ENCODE data around the gene SEMA3F. TPM values are rescaled to one million over a fixed set of nuclear protein-coding genes. Genes with fewer than 3 reads are reported as not detected.

SEMA3F gene
- polyA plus RNA-seq, 1 experiment: 11.4 TPM

DNA sequence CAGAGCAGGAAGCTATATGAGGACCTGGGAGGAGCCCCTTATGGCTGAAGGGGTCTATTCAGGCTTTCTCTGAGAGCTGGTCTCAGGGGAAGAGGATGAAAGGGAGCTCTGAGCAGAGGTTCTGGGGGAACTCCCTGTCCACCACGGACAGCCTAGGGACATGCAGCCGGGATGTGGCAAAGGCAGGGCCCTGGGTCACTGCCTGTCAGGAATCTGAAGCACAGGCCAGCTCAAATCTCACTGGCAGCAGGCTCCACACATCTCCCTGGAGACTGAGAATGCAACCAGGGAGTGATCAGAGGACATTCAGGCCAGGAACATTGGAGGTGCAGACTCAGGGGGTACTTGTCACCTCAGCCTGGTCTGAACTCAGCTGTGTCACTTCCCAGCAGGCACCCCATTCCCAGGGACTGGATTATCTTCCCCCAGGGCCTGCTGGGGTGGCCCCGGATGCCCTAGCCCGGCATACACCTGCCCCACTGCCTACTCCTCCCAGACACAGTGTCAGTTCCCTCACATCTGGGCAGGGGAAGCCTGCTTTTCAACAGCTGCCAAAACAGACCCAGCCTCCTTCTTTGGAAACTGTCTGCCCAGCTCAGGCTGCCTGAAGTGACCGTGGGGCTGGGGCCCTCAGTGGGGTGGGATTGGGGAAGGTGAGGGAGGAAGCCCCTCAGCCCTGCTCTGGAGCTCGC, 18.3 kb upstream of the SEMA3F start:
- ChIA-PET CTCF (interaction anchor here (1.0 to 2.4 kb wide), 7 partner anchors 10 to 90 kb away, joined by 3 to 8 read pairs (median 4); no protein-coding TSS in a partner anchor), POLR2A (no interaction called here)
- DNase-seq (ENCODE audit: low read depth): no peak
- no peaks in the 10 kb centered on the region for H3K36me3 ChIP-seq (ENCODE audit: control insufficient read depth, insufficient read depth, low read length)
- no peak overlapping the region for H3K4me3 ChIP-seq (ENCODE audit: low read depth, low read length)
- TF ChIP-seq, protein P1, sequence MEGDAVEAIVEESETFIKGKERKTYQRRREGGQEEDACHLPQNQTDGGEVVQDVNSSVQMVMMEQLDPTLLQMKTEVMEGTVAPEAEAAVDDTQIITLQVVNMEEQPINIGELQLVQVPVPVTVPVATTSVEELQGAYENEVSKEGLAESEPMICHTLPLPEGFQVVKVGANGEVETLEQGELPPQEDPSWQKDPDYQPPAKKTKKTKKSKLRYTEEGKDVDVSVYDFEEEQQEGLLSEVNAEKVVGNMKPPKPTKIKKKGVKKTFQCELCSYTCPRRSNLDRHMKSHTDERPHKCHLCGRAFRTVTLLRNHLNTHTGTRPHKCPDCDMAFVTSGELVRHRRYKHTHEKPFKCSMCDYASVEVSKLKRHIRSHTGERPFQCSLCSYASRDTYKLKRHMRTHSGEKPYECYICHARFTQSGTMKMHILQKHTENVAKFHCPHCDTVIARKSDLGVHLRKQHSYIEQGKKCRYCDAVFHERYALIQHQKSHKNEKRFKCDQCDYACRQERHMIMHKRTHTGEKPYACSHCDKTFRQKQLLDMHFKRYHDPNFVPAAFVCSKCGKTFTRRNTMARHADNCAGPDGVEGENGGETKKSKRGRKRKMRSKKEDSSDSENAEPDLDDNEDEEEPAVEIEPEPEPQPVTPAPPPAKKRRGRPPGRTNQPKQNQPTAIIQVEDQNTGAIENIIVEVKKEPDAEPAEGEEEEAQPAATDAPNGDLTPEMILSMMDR (IDR thresholded peaks at IDR 0.05; ENCODE audit: insufficient read depth, low read depth, low read length): no peak
- H3K27me3 ChIP-seq (ENCODE audit: control insufficient read depth, insufficient read depth, low read length): no peaks in the 10 kb centered on the region

DNA sequence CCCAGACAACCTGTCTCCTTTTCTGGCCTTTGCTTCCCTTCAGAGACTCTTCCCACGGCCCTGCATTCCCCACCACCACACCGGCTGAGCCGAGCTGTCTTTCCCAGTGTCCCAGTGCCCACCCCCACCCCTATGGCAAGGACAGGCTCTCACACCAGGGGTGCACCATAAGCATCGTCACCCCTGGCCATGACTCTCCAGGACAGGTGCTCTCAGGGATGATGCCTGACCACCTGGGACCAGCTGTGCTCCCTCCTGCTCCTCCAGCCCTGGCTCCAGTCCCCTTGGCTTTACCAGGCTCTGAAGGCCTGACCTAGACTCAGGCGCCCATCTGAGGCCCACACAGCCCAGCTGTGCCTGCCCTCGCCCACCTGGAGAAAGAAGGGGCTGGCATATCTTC, 17.6 kb upstream of the SEMA3F start:
- no peak overlapping the region for H3K4me3 ChIP-seq (ENCODE audit: low read depth, low read length)
- H3K36me3 ChIP-seq (ENCODE audit: control insufficient read depth, insufficient read depth, low read length): no peaks in the 10 kb centered on the region
- POLR2A ChIA-PET: no interaction called here
- TF ChIP-seq, protein P1 (IDR thresholded peaks at IDR 0.05; ENCODE audit: insufficient read depth, low read depth, low read length): no peak
- H3K27me3 ChIP-seq (ENCODE audit: control insufficient read depth, insufficient read depth, low read length): no peaks in the 10 kb centered on the region
- DNase-seq (ENCODE audit: low read depth): no peak
- CTCF ChIA-PET: interaction anchor here (0.9 to 2.4 kb wide), 7 partner anchors 11 to 57 kb away, joined by 3 to 8 read pairs (median 4); no protein-coding TSS in a partner anchor

DNA sequence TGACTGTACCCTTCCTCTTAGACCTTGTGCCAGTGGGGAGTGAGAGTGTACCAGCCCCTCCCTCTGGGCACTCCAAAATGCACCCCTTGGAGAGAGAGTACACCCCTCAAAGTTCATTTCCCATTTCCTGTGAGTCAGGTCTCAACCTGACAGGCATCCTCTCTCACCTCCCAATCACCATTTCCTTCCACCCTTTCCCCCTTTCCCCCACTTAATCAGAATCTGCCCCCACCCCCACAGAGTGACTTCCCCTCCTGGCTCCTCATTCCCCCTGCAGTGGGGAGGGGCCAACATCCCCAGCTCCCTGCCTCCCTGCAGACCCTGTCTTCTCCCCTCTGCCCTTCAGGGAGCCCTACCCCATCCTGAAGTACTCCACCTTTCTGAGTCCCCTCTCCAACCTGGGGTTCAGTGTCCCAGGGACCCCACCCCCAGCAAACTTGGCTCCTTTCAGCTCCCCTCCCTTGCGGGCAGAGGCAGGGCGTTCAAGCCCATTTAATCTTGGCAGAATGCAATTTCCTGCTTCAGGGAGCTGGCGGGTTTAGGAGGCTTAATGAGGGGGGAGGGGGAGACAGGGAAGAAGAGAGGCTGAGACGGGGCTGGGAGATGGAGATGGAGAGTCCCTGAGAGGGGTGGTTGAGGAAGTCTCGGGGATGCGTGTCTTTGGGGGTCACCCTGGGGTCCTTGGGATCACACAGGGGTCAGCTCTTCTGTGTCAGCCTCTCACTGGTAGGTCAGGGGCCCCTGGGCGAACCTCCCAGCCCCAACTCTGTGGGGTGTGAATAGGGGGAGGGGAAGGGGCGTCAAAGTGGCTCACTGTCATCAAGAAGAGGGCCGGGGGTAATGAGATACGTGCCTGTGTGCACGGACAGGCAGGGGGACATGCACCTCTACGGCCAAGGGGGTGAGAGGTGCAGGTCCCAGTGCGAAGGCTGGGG, 16.6 kb upstream of the SEMA3F start:
- CTCF ChIA-PET: interaction anchor here (0.6 to 2.4 kb wide), 12 partner anchors 12 to 326 kb away, joined by 3 to 7 read pairs (median 3); no protein-coding TSS in a partner anchor
- H3K27me3 ChIP-seq (ENCODE audit: control insufficient read depth, insufficient read depth, low read length): no peaks in the 10 kb centered on the region
- no peak overlapping the region for H3K4me3 ChIP-seq (ENCODE audit: low read depth, low read length)
- H3K36me3 ChIP-seq (ENCODE audit: control insufficient read depth, insufficient read depth, low read length): no peaks in the 10 kb centered on the region
- POLR2A ChIA-PET: no interaction called here
- no peak for DNase-seq (ENCODE audit: low read depth)
- TF ChIP-seq, protein P1 (IDR thresholded peaks at IDR 0.05; ENCODE audit: insufficient read depth, low read depth, low read length): no peak

DNA sequence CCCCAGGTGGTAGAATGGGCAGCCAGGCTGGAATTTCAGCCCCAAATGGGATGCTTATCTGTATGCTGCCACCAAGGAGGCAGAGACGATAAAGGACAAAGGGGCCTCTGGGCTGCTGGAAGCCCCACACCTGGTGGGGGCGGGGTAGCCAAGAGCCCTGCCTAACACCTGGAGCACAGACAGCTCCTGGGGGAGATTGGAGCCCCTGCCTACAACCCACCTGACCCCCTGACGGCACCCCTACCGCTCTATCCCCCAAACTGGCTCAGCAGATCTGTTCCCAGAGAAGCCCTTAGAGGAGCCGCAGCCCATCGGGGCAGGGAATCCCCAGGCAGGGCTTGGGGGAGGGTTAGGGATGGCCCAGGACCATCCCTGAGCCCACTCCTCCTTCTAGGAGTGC, 15.8 kb upstream of the SEMA3F start:
- no peak for DNase-seq (ENCODE audit: low read depth)
- Histone ChIP-seq H3K36me3 (ENCODE audit: control insufficient read depth, insufficient read depth, low read length) (no peaks in the 10 kb centered on the region), H3K4me3 (ENCODE audit: low read depth, low read length) (no peak overlapping the region), H3K27me3 (ENCODE audit: control insufficient read depth, insufficient read depth, low read length) (no peaks in the 10 kb centered on the region)
- TF ChIP-seq, protein P1 (IDR thresholded peaks at IDR 0.05; ENCODE audit: insufficient read depth, low read depth, low read length): no peak
- ChIA-PET POLR2A (no interaction called here), CTCF (interaction anchor here (0.8 to 2.4 kb wide), 6 partner anchors 13 to 79 kb away, joined by 3 to 7 read pairs (median 4); no protein-coding TSS in a partner anchor)

Data from BJ (cell line).